ENCODE measurements around the gene OR1G1.
"Not testable (repeated sequence)": the region's sequence is repeated elsewhere in the genome, so short reads cannot be mapped to it uniquely, and the experiment has no call there.

OR1G1 gene

DNA sequence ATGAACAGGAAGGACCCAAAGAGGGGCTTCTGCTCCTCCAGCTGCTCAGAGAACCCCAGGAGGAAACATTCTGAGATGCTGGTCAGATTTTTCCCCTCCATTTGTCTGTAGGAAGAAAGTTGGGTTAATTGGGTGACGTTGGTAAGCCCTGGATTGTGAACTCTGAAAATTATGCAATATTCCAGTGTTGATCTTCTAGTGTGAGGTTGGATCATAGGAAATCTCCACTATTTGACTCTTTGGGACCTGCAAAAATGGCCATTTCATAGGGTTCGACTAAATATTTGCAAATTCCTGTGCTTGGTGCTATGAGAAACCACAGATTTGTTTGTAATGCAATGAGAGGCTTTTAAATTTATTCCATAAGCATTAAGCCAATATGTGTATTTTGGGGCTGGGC, at the start of gene OR1G1:
OR1G1 (minus strand) TSS at position 101 of the 400 bp plus-strand sequence; CDS start at position 101, 0 bp downstream.
- no peak within 1 kb of the TSS for H3K4me3 ChIP-seq (ENCODE audit: low read depth, low read length)
- TF ChIP-seq, protein P1, sequence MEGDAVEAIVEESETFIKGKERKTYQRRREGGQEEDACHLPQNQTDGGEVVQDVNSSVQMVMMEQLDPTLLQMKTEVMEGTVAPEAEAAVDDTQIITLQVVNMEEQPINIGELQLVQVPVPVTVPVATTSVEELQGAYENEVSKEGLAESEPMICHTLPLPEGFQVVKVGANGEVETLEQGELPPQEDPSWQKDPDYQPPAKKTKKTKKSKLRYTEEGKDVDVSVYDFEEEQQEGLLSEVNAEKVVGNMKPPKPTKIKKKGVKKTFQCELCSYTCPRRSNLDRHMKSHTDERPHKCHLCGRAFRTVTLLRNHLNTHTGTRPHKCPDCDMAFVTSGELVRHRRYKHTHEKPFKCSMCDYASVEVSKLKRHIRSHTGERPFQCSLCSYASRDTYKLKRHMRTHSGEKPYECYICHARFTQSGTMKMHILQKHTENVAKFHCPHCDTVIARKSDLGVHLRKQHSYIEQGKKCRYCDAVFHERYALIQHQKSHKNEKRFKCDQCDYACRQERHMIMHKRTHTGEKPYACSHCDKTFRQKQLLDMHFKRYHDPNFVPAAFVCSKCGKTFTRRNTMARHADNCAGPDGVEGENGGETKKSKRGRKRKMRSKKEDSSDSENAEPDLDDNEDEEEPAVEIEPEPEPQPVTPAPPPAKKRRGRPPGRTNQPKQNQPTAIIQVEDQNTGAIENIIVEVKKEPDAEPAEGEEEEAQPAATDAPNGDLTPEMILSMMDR (IDR thresholded peaks at IDR 0.05; ENCODE audit: control insufficient read depth, extremely low read depth, insufficient read depth) = no peak
- DNase-seq (ENCODE audit: low read depth) = no peak

GRCh38 chr17:3167574-3167973, 40.2 kb upstream of the OR1G1 start:
- no peak for DNase-seq (ENCODE audit: low read depth)
- TF ChIP-seq, protein P1 (IDR thresholded peaks at IDR 0.05; ENCODE audit: control insufficient read depth, extremely low read depth, insufficient read depth) = no peak
- H3K4me3 ChIP-seq (ENCODE audit: low read depth, low read length) = no peak overlapping the region

GRCh38 chr17:3157218-3157617, 29.9 kb upstream of the OR1G1 start:
- no peak overlapping the region for H3K4me3 ChIP-seq (ENCODE audit: low read depth, low read length)
- no peak for DNase-seq (ENCODE audit: low read depth)
- TF ChIP-seq, protein P1 (IDR thresholded peaks at IDR 0.05; ENCODE audit: control insufficient read depth, extremely low read depth, insufficient read depth) = no peak

DNA sequence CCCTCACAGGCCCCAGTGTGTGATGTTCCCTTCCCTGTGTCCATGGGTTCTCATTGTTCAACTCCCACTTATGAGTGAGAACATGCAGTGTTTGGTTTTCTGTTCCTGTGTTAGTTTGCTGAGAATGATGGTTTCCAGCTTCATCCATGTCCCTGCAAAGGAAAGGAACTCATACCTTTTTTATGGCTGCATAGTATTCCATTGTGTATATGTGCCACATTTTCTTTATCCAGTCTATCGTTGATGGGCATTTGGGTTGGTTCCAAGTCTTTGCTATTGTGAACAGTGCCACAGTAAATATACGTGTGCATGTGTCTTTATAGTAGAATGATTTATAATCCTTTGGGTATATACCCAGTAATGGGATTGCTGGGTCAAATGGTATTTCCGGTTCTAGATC, 10.1 kb upstream of the OR1G1 start:
- DNase-seq (ENCODE audit: low read depth); H3K4me3 ChIP-seq (ENCODE audit: low read depth, low read length): not testable (repeated sequence)

DNA sequence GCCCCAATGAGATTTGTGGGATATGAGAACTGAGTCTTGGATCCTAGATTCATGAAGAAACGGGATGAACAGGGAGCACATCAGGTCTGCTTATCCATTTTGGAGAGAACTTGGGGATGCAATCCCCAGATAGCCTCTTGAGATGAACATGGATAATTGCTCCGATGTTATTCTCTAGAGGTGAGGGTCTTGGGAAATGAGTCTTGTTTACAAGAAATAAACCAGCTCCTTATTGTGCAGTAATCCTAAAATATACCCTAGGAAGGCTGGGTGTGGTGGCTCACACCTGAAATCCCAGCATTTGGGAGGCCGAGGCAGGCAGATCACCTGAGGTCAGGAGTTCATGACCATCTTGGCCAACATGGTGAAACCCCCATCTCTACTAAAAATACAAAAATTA, 23.0 kb downstream of the OR1G1 start, which contains the start of gene OR1D2:
OR1D2 (minus strand) TSS at position 101 of the 400 bp plus-strand sequence. CDS start 11,426 bp downstream, outside the sequence.
- DNase-seq (ENCODE audit: low read depth) = no peak
- H3K4me3 ChIP-seq (ENCODE audit: low read depth, low read length) = no peak within 1 kb of the TSS
- TF ChIP-seq, protein P1 (IDR thresholded peaks at IDR 0.05; ENCODE audit: control insufficient read depth, extremely low read depth, insufficient read depth) = no peak

Data from LNCaP clone FGC (cell line).